ENCODE measurements around the gene TRMT44.

DNA sequence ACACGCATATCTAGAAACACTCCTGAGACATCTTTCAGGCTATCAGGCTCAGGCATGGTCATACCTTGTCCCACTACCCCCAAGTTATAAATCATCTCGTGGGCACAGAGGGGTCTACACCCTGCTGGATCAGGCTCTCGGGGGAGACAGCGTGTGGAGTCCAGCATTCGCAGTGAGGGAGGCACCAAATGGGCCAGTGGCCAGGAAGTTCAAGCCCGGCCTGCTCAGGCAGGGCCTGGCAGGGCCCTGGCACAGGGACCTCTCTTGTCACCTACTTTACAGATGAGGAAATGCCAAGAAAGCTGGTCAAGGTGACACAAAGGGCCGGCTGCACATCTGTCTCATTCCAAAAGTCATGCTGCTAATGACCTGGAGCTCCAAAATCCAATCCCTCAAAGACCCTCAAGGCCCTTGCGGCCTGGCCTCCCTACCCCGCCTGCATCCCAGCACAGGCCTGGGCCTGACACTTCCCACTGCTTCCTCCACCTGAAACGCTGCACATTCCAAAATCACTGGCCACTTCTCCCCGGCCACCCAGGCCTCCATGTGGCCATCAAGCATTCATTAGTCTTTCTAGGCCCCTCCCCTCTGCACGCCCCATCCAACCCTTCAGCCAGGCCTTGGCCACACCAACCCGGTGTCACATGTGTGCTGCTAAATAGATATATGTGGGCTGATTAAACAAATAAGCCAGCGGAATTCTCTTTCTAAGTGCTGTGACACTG lies 35.6 kb upstream of the TRMT44 start:
- TF ChIP-seq ELF4 (IDR thresholded peaks at IDR 0.05) (no peak), TARDBP (IDR thresholded peaks at IDR 0.05) (no peak)
